ENCODE results near the gene SOX18.

Gene SOX18

DNA sequence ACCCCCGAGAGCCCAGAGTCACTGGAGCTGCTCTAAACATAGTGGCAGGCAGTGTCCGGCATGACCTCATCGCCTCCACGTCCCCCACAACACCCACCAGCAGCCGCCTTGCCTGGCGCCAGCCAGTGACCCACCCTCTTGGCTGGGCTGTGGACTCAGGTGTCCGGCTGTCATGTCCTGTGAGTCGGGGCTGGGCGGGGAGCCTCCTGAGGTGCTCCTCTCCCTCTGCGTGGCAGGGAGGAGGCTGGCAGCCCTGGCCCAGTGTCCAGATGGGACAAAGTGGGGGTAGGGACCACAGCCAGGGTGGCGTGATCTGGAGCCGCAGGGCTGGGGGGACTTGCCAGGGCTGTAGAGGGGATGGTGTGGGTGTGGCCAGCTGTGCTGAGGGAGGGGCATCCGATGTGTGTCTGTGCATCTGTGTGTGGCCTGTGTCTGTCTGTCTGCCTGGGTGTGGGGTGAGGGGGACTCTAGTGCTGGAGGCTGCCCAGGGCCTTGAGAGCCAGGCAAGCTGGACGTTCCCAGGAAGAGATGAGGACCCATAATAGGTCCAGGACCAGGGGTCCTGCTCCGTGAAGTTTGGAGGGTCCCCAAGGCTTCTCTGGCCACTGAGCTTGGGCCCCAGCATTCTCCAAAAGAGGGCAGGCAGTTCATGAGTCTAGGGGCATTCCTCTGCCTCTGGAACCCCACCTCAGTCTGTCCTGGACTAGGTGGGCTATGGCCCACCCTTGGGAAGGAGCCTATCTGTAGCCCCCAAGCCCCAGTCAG lies 2.3 kb upstream of the SOX18 start:
- no peak for DNase-seq

- no peak for DNase-seq
Observed at GRCh38 chr20:64051033-64051452, 1.6 kb upstream of the SOX18 start.

DNA sequence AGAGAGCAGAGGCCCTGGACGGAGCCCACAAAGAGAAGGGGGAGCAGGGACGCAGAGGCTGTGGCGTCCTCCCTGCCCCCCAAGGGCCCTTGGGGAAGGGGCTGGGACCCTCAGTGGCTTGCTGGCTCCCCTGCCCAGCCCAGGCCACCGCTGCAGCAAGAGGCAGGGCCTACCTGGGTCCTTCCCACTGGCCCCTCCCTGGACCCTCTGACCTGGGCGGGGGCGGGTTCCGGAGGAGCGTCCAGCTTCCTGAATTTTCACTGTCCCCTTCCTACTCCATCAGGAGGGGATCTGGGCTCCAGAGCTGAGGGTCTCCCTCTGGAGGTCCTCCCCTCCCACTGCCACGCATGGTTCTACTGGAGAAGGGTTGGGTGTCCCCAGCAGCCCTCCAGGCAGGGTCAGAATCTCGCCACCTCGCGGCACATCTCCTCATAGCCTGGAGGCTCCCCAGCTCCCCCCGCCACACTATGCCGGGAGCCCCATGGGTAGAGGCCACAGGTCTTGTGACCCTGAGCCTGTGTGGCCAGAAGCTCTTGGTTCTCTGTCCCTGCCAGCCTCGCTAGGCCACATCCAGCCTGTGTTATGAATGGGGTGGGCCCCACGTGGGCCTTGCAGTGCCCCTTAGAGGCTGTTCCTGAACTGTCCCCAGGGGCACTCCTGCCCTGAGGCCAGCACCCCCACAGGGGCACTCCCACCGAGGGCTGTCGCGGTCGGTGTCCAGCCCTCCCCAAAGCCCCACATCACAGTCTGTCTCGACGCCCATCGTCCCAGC lies 1.0 kb upstream of the SOX18 start:
- no peak for DNase-seq

DNA sequence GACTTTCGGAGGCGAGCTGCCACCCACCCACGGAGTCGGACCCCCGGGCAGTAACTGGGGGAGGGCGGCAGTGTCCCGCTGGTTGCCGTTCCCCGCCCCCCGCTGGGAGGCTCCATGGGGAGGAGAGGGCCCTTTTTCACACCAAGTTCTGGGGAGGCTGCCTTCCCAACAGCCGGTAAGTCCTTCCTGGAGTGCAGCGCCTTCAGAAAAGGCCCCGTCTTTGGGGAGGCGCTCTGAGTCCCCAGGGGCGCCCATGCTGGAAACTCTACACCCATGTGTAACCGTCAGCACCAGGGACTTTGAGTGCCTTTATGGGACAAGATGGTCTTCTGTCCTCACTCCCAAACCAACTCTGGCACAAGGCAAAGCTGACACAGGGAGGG lies 430 bp upstream of the SOX18 start:
- no peak for DNase-seq

GRCh38 chr20:64048402-64049044 lies 916 bp downstream of the SOX18 start:
- DNase-seq, result no peak

GRCh38 chr20:64047968-64048401 lies 1.5 kb downstream of the SOX18 start:
- DNase-seq, result no peak

GRCh38 chr20:64047046-64047389 lies 2.4 kb downstream of the SOX18 start:
- DNase-seq, result no peak

GRCh38 chr20:64045346-64046011 lies 4.0 kb downstream of the SOX18 start:
- DNase-seq, result no peak

GRCh38 chr20:64044484-64045247 lies 4.8 kb downstream of the SOX18 start:
- no peak for DNase-seq

GRCh38 chr20:64043768-64044167 lies 5.7 kb downstream of the SOX18 start:
- DNase-seq, result no peak

- DNase-seq, result no peak
Observed at GRCh38 chr20:64042054-64042781, 7.2 kb downstream of the SOX18 start.

DNA sequence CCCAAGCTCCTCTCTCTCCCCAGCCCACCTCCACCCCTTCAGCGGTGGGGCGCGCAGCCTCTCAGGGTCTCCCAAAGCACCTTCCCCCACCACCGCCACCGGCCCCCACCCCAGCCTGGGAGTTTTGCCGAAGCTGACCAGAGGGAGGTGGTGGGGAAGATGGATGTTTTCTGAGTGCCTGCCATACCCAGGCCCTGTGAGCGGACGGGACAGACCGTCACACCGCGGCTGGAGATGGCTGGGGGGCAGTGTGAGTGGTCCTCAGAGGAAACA lies 7.7 kb downstream of the SOX18 start:
- DNase-seq, result no peak

GRCh38 chr20:64041040-64041780 lies 8.2 kb downstream of the SOX18 start:
- no peak for DNase-seq

DNA sequence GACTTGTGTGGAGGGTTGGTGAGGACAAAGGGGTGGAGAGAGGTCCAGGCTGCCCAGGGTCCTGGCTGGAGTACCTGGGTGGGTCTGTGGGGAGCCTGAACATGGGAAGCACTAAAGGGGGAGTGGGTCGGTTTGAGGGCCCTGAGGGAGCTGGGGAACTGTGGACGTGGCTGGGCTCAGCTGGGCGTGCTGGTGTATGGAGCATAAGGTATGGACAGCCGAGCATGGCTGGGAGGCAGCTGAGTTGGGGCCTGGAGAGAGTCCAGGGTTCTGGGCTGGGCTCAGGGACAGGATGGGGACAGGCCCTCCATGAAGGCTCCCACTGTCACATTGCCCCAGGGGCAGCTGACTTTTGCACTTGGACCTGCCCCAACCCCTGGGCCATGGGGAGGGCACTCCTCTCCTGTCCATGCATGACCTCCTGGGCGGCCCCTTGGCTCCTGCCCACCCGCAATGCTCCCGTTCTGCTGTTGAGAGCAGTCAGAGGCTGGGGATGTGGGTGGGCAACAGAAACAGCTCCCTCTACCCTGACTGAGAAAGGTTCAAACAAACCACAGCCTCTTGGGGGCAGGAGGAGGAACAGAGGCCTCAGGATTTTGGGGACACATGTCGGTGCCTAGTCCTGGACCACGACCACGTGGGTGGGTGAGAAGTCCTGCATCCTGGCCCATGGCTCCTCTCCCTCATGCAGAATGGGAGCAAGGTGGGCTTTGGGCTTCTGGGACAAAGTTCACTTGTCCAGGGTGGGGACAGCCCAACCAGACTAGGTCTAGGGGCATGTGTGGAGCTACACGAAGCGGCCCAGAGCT lies 9.0 kb downstream of the SOX18 start:
- DNase-seq, result no peak

- no peak for DNase-seq
Observed at GRCh38 chr20:64039293-64040160, 9.9 kb downstream of the SOX18 start.

DNA sequence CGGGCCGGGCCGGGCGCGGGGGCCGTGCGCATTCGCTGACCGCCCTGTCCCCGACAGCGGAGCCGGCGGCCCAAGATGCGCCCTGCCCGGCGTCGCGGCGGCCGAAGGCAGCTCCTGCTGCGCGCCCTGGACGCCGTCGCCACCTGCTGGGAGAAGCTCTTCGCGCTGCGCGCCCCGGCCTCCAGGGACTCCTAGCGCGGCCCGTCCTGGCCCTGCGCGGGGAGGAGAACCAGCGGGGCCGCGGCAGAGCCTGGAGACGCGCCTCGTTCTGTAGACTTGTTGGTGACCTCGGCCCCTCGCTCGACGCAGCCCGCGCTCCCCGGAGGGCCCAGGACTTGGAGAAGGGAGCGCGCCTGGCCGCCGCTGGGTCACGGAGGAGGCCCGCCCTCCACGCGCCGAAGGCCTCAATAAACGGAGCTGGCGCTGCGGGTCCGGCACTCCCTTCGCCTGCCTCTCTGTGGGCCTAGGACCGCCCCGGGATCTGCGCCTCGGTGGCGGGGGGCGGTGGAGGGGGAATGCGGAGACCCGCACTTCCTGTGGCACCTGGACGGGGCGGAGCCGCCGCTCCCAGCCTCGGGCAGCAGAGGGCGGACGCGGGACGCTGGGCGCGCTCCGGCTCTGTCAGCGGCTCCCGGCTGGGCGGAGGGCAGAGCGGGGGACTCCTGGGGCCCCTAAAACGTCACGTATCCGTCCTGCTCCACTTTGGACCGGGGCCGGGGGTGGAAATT lies 10.7 kb downstream of the SOX18 start:
- DNase-seq, result no peak

DNA sequence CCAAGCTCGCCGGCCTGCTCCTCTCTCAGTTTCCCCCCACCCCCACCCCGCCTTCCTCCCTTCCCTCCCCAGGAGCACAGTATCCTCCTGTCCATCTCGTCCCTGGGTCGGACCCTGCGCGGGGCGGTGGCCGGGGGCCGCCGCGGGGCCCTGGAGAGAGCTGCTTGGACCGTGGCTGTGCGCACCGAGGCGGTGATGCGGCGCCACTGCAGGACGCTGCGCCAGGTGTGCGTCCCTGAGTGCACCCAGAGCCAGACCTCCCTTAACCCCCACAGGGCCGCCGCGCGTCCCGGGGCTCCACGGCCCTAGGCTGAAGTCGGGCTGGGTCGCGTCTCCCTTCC lies 11.2 kb downstream of the SOX18 start:
- no peak for DNase-seq

GRCh38 chr20:64037498-64038213 lies 11.8 kb downstream of the SOX18 start:
- no peak for DNase-seq

GRCh38 chr20:64037199-64037497 lies 12.3 kb downstream of the SOX18 start:
- DNase-seq, result no peak

Measured in NCI-H748 treated with DMSO at 0.1 percent for 48 hours (cell line).